ENCODE measurements around the gene ABHD14A.

Gene ABHD14A

GRCh38 chr3:51932471-51933370 is 42.1 kb upstream of the ABHD14A start:
- DNase-seq (ENCODE audit: low read depth): no peak
- no peak overlapping the region for H3K4me3 ChIP-seq (ENCODE audit: low read length)
- TF ChIP-seq CTCF (IDR thresholded peaks at IDR 0.05; ENCODE audit: insufficient read depth, low read depth, low read length, missing control alignments): no peak

DNA sequence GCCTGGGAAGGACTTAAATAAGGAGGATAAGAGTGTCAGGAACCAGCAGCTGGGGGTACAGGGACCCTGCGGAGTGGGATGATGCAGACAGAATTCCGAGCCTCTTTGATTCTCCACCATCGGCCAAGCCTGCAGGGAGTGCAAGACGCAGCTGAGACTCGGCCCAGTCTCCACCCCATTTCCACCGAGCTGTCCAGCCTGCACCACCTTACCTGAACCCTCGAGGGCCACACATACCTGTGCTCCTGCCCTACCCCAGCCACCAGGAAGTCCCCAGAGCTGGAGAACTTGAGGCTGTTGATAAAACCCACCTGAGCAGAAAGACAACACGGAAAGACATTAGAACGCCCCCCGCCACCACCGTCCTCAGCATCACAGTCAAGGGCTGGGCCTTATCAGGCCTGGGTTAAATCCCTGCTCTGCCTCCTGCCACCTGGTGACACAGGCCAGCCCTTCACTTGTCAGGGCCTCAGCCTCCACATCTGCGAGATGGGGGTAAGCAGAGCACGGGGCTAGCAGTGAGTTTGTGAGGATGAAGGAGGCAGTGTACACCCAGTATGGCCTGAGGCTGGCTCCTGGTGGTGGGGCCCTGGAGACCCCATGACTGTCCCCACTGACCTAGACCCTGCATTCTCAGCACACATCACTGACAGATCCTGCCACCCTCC is 41.3 kb upstream of the ABHD14A start:
- TF ChIP-seq CTCF (IDR thresholded peaks at IDR 0.05; ENCODE audit: insufficient read depth, low read depth, low read length, missing control alignments): no peak
- H3K4me3 ChIP-seq (ENCODE audit: low read length): no peak overlapping the region

GRCh38 chr3:51934139-51934850 is 40.6 kb upstream of the ABHD14A start:
- no peak overlapping the region for H3K4me3 ChIP-seq (ENCODE audit: low read length)
- DNase-seq (ENCODE audit: low read depth): no peak
- no peak for TF ChIP-seq CTCF (IDR thresholded peaks at IDR 0.05; ENCODE audit: insufficient read depth, low read depth, low read length, missing control alignments)

More for the DNA sequence above, 41.3 kb upstream of the ABHD14A start:
- DNase-seq (ENCODE audit: low read depth): no peak

GRCh38 chr3:51934991-51935885 is 39.6 kb upstream of the ABHD14A start:
- H3K4me3 ChIP-seq (ENCODE audit: low read length): no peak overlapping the region
- DNase-seq (ENCODE audit: low read depth): no peak
- TF ChIP-seq CTCF (IDR thresholded peaks at IDR 0.05; ENCODE audit: insufficient read depth, low read depth, low read length, missing control alignments): no peak

DNA sequence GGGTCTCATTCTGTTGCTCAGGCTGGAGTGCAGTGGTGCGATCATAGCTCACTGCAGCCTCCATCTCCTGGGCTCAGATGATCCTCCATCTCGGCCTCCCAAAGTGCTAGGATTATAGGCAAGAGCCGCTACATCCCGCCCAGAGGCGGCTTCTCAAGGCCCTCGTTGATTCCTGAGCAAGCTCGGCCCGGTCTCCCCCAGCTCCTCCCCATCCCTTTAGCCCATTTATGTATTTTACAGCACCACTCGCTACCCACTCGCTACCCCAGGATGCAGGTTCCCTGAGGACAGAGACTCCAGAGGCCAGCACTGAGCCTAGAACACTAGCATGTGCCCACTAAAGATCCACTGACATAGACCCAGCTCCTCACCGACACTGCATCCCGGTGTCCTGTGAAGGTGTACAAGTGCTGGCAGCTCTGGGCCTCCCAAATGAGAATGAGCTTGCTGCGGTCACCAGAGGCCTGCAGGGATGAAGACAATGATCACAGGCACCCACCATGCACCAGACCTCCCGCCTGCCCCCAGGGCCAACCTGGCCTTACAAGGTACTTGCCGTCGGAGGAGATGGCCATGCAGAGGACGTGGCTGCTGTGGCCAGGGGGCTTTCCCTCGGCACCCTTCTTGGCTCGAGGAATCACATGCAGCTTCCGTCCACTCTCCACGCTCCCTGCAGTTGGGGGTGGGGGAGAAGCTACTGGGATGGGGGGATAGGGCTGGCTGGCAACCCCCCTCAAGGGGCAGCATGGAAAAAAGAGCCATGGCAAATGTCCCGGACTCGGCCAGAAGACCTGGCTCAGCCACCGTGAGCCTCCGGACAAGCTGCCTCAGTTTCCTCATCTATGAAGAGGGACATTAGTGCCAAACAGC is 38.7 kb upstream of the ABHD14A start:
- no peak overlapping the region for H3K4me3 ChIP-seq (ENCODE audit: low read length)
- DNase-seq (ENCODE audit: low read depth): no peak
- TF ChIP-seq CTCF (IDR thresholded peaks at IDR 0.05; ENCODE audit: insufficient read depth, low read depth, low read length, missing control alignments): no peak

Data from epithelial cell of esophagus (primary cell).